Measurements from ENCODE around the gene IGFBP2. TPM values are rescaled to one million over a fixed set of nuclear protein-coding genes. Genes with fewer than 3 reads are reported as not detected.

The IGFBP2 gene
- total and polyA plus RNA-seq, 2 of the 8 experiments (the other 6 are each of a cell fraction or from before 2014, with no cell fraction given): 326 to 782 TPM

- TF ChIP-seq CHD2 (IDR thresholded peaks at IDR 0.05; ENCODE audit: low read length): no peak
- H3K4me1 ChIP-seq (replicated peaks in 1 of 4; ENCODE audit: control insufficient read depth in 3 of 4, insufficient read depth in 4 of 4, low read length in 3 of 4): peaks cover 2 to 6% (median 4%) of the 10 kb centered on the region in 4 experiments; a peak in 4 of 7 replicates
- H2BK120ac ChIP-seq (replicated peaks; ENCODE audit: low read depth, low read length): no peak overlapping the region
- H3K4ac ChIP-seq (replicated peaks; ENCODE audit: insufficient read length, low read depth, low read length): no peak overlapping the region
- H2AK5ac ChIP-seq (ENCODE audit: low read depth, low read length): no peak overlapping the region
- no peak overlapping the region for H2BK20ac ChIP-seq (ENCODE audit: low read length)
- no peak overlapping the region for H3K18ac ChIP-seq (ENCODE audit: extremely low read depth, low read length)
- H2BK12ac ChIP-seq (ENCODE audit: low read depth, low read length): no peak overlapping the region
- no peak overlapping the region for H3K27ac ChIP-seq (ENCODE audit: low read depth, low read length)
- H3K23me2 ChIP-seq (ENCODE audit: low read depth, low read length): no peaks in the 10 kb centered on the region; the same call in 1 of the 2 replicates
- H3K14ac ChIP-seq (ENCODE audit: insufficient read length): no peak overlapping the region
- H3K9me3 ChIP-seq (ENCODE audit: insufficient read depth in 2 of 2, low read depth in 1 of 2, low read length in 1 of 2): no peaks in the 10 kb centered on the region
- no peak overlapping the region for H4K91ac ChIP-seq (replicated peaks; ENCODE audit: insufficient read length, low read length)
- no peak overlapping the region for H4K8ac ChIP-seq (ENCODE audit: extremely low read depth, insufficient read depth, low read length)
- no peak overlapping the region for H2BK15ac ChIP-seq (ENCODE audit: low read length)
- no peak overlapping the region for H3K23ac ChIP-seq (ENCODE audit: insufficient read length)
- no peaks in the 10 kb centered on the region; a peak in 1 of 7 replicates for H3K27me3 ChIP-seq (replicated peaks in 1 of 4; ENCODE audit: control insufficient read depth in 3 of 4, extremely low read depth in 1 of 4, insufficient read depth in 3 of 4, low read length in 3 of 4)
- WGBS, 2 experiments (ENCODE audit: extremely low coverage in 1 of 2, insufficient coverage in 1 of 2, insufficient read length in 1 of 2, insufficient replicate concordance in 2 of 2, low coverage in 1 of 2, low lambda C conversion rate in 2 of 2, missing lambda C conversion rate in 1 of 2): 86% methylated on average over 6 of the region's 6 CpGs; no CpG with 5 or more reads in 1 of the 2 experiments
- H4K5ac ChIP-seq (ENCODE audit: insufficient read length, low read depth, low read length): no peak overlapping the region
- H3K36me3 ChIP-seq (ENCODE audit: control insufficient read depth in 2 of 4, insufficient read depth in 4 of 4, low read length in 3 of 4): no peaks in the 10 kb centered on the region
- no peak overlapping the region for H2AFZ ChIP-seq (ENCODE audit: low read length)
- no peak overlapping the region; a peak in 1 of 4 replicates for H3K4me2 ChIP-seq (ENCODE audit: insufficient read depth in 1 of 2, low read depth in 2 of 2, low read length in 2 of 2)
- POLR2A ChIA-PET (ENCODE audit: partially characterized antibody): interaction anchor here (1.6 kb wide), 1 partner anchor 83 kb away, joined by 4 read pairs; no protein-coding TSS in a partner anchor
- H2BK5ac ChIP-seq (ENCODE audit: low read depth, low read length): no peak overlapping the region
- CTCF ChIA-PET (ENCODE audit: partially characterized antibody): interaction anchor here (0.6 to 3.4 kb wide), 10 partner anchors 21 to 404 kb away, joined by 3 to 16 read pairs (median 5); no protein-coding TSS in a partner anchor
- no peak overlapping the region for H3K56ac ChIP-seq (replicated peaks; ENCODE audit: insufficient read length, low read depth, low read length)
- no peaks in the 10 kb centered on the region for H4K20me1 ChIP-seq (replicated peaks in 1 of 2; ENCODE audit: control insufficient read depth in 1 of 2, insufficient read depth in 2 of 2, low read length in 2 of 2)
- no peak overlapping the region for H3K4me3 ChIP-seq (ENCODE audit: extremely low read depth in 1 of 4, insufficient read depth in 2 of 4, low read depth in 3 of 4, low read length in 4 of 4)
- H3K9ac ChIP-seq (replicated peaks in 1 of 4; ENCODE audit: extremely low read depth in 1 of 4, low read depth in 3 of 4, low read length in 3 of 4): no peak overlapping the region
- DNase-seq (ENCODE audit: low read depth in 1 of 2, low spot score in 2 of 2) (no peak), FAIRE-seq (no peak)
- H3K79me2 ChIP-seq (ENCODE audit: control insufficient read depth in 1 of 2, insufficient read depth in 2 of 2, low read length in 2 of 2): no peaks in the 10 kb centered on the region
- H3K79me1 ChIP-seq (ENCODE audit: low read depth, low read length): no peaks in the 10 kb centered on the region
These were observed 41.7 kb upstream of the IGFBP2 start for GRCh38 chr2:216591480-216591879.

Data from H1 (cell line).